Neutrophil (primary cell): ENCODE results near the gene HPS6.

Experiments
- H3K27ac ChIP-seq: fragments of 200-600 bp; sonication (generic); 2 replicates; pipeline ENCODE4 v1.5.1; 2016; ENCODE audit warnings: mild to moderate bottlenecking, moderate library complexity
- H3K27me3 ChIP-seq: fragments of 200-600 bp; sonication (generic); 2 replicates; pipeline ENCODE4 v1.6.0; 2016; ENCODE audit warnings: mild to moderate bottlenecking
- H3K36me3 ChIP-seq: fragments of 200-600 bp; sonication (generic); 2 replicates; pipeline ENCODE4 v1.5.1; 2017
- H3K4me1 ChIP-seq, 2 experiments: fragments of 200-600 bp in 1 of 2; sonication (generic) in 1 of 2; 1 replicate in 1 of 2; 2 replicates in 1 of 2; pipeline versions ENCODE4 v1.5.1 to v1.6.1; 2013 to 2016; ENCODE audit warnings: low read depth in 1 of 2, low read length in 1 of 2, mild to moderate bottlenecking in 1 of 2, moderate library complexity in 1 of 2; ENCODE audit not compliant: control insufficient read depth in 1 of 2, insufficient read depth in 1 of 2
- H3K4me3 ChIP-seq, 2 experiments: fragments of 200-600 bp in 1 of 2; sonication (generic) in 1 of 2; 1 replicate in 1 of 2; 2 replicates in 1 of 2; pipeline ENCODE4 v1.5.1; 2013 to 2016; ENCODE audit warnings: low read depth in 1 of 2, low read length in 1 of 2, mild to moderate bottlenecking in 1 of 2, moderate library complexity in 1 of 2
- H3K9me3 ChIP-seq: fragments of 200-600 bp; sonication (generic); 2 replicates; pipeline ENCODE4 v1.5.1; 2016
- CTCF ChIP-seq: fragments of 200-600 bp; sonication (generic); IDR thresholded peaks from 2 replicates; pipeline ENCODE4 v1.5.1; 2016; ENCODE audit warnings: antibody characterized with exemption

HPS6 gene

GRCh38 chr10:102096449-102096848, 31.3 kb downstream of the HPS6 start:
- Histone ChIP-seq H3K27me3 (no peaks in the 10 kb centered on the region), H3K36me3 (peaks cover 25% of the 10 kb centered on the region), H3K9me3 (no peaks in the 10 kb centered on the region), H3K4me3 (no peak overlapping the region), H3K27ac (no peak overlapping the region), H3K4me1 (peaks cover 2 to 10% of the 10 kb centered on the region in 2 experiments)
- no peak for TF ChIP-seq CTCF

- peaks cover 40% of the 10 kb centered on the region for H3K36me3 ChIP-seq
- TF ChIP-seq CTCF, result no peak
- H3K4me1 ChIP-seq, result peaks cover 17 to 19% of the 10 kb centered on the region in 2 experiments
- H3K27me3 ChIP-seq, result no peaks in the 10 kb centered on the region
- H3K4me3 ChIP-seq, result no peak overlapping the region
- H3K9me3 ChIP-seq, result no peaks in the 10 kb centered on the region
- no peak overlapping the region for H3K27ac ChIP-seq
Measured at GRCh38 chr10:102101152-102101551, 36.0 kb downstream of the HPS6 start.

GRCh38 chr10:102102421-102102820, 37.3 kb downstream of the HPS6 start:
- Histone ChIP-seq H3K4me1 (peaks cover 17 to 19% of the 10 kb centered on the region in 2 experiments), H3K27ac (no peak overlapping the region), H3K9me3 (no peaks in the 10 kb centered on the region), H3K27me3 (no peaks in the 10 kb centered on the region), H3K4me3 (no peak overlapping the region), H3K36me3 (peaks cover 50% of the 10 kb centered on the region)
- TF ChIP-seq CTCF, result no peak

GRCh38 chr10:102106998-102107397, 41.8 kb downstream of the HPS6 start:
- no peak for TF ChIP-seq CTCF
- H3K4me3 ChIP-seq, result no peak overlapping the region
- no peaks in the 10 kb centered on the region for H3K27me3 ChIP-seq
- H3K27ac ChIP-seq, result peak overlapping the region; percentile 49
- peaks cover 14% of the 10 kb centered on the region in 2 experiments for H3K4me1 ChIP-seq
- no peaks in the 10 kb centered on the region for H3K9me3 ChIP-seq
- H3K36me3 ChIP-seq, result peaks cover 65% of the 10 kb centered on the region

- H3K4me1 ChIP-seq, result peaks cover 30 to 32% of the 10 kb centered on the region in 2 experiments
- H3K4me3 ChIP-seq, result no peak overlapping the region
- H3K27ac ChIP-seq, result no peak overlapping the region
- H3K36me3 ChIP-seq, result peaks cover 55% of the 10 kb centered on the region
- H3K27me3 ChIP-seq, result no peaks in the 10 kb centered on the region
- H3K9me3 ChIP-seq, result no peaks in the 10 kb centered on the region
- TF ChIP-seq CTCF, result no peak
Measured at GRCh38 chr10:102109166-102110116, 44.3 kb downstream of the HPS6 start.
